Sciatic nerve (tissue), 2 donors: ENCODE results near the gene HMGXB3. TPM values are rescaled to one million over a fixed set of nuclear protein-coding genes. Genes with fewer than 3 reads are reported as not detected.
"Not testable (repeated sequence)": the region's sequence is repeated elsewhere in the genome, so short reads cannot be mapped to it uniquely, and the experiment has no call there.

Source experiments
- ATAC-seq: fragments of 200-7000 bp; cut with Tn5 transposase; one replicate; pipeline ENCODE4 v1.9.1; 2020; ENCODE audit warnings: mild to moderate bottlenecking, moderate library complexity
- DNase-seq: peaks from one replicate; pipeline ENCODE4 v3.0.0-alpha.2; 2020; ENCODE audit warnings: low spot score
- intact Hi-C: fragments of 100-400 bp; cut with DNase I; formaldehyde crosslinking; loops from one replicate; pipeline ENCODE4 v1.14.2; 2022
- total RNA-seq: library from RNA; stranded (reverse); fragmentation: NEBNext Ultra II Directional; extraction: Animal tissue kit (Norgen Biotek cat#: 25700); gene quantifications from one replicate; pipeline ENCODE4 v1.2.1, GENCODE V29; 2021
- donor health status: DM: no; HTN: no; CAD: no.
- donor health status: DM: no; HTN: no; CAD: no.

Gene HMGXB3
- total RNA-seq, 1 donor from 2014 or later, result 34.6 TPM

GRCh38 chr5:150044712-150045111, 44.2 kb downstream of the HMGXB3 start:
- DNase-seq, result no peak
- intact Hi-C loops, result no loop called here
- ATAC-seq, result no peak

- intact Hi-C loops, result no loop called here
- no peak for ATAC-seq
- DNase-seq, result no peak
These were observed 45.0 kb downstream of the HMGXB3 start for GRCh38 chr5:150045549-150045948.

- intact Hi-C loops, result no loop called here
- DNase-seq (no peak), ATAC-seq (no peak)
These were observed 45.5 kb downstream of the HMGXB3 start for GRCh38 chr5:150046031-150046430.

GRCh38 chr5:150050172-150050811, 49.8 kb downstream of the HMGXB3 start:
- intact Hi-C loops, ATAC-seq, DNase-seq: not testable (repeated sequence)

- no peak for ATAC-seq
- no peak for DNase-seq
- intact Hi-C loops, result no loop called here
These were observed 51.2 kb downstream of the HMGXB3 start for GRCh38 chr5:150051657-150052195.

GRCh38 chr5:150052226-150052955, 51.9 kb downstream of the HMGXB3 start:
- ATAC-seq (no peak), DNase-seq (no peak)
- intact Hi-C loops, result no loop called here

GRCh38 chr5:150052956-150053712, 52.6 kb downstream of the HMGXB3 start:
- DNase-seq, result no peak
- ATAC-seq, result no peak
- intact Hi-C loops, result no loop called here

- ATAC-seq, result no peak
- intact Hi-C loops, result no loop called here
- DNase-seq, result no peak
These were observed 53.3 kb downstream of the HMGXB3 start for GRCh38 chr5:150053713-150054392.

GRCh38 chr5:150054569-150054968, 54.0 kb downstream of the HMGXB3 start:
- DNase-seq, result no peak
- ATAC-seq, result no peak
- intact Hi-C loops, result no loop called here

GRCh38 chr5:150055326-150056074, 55.0 kb downstream of the HMGXB3 start:
- no peak for ATAC-seq
- intact Hi-C loops, result no loop called here
- no peak for DNase-seq

- no peak for DNase-seq
- intact Hi-C loops, result no loop called here
- ATAC-seq, result no peak
These were observed 55.5 kb downstream of the HMGXB3 start for GRCh38 chr5:150056075-150056443.

GRCh38 chr5:150057052-150057451, 56.5 kb downstream of the HMGXB3 start:
- DNase-seq (no peak), ATAC-seq (no peak)
- intact Hi-C loops, result no loop called here

GRCh38 chr5:150057511-150057910, 57.0 kb downstream of the HMGXB3 start:
- intact Hi-C loops, result no loop called here
- no peak for ATAC-seq

GRCh38 chr5:150057996-150058395, 57.5 kb downstream of the HMGXB3 start:
- intact Hi-C loops, result no loop called here

More at GRCh38 chr5:150057511-150057910, 57.0 kb downstream of the HMGXB3 start:
- no peak for DNase-seq

GRCh38 chr5:150058480-150059126, 58.1 kb downstream of the HMGXB3 start:
- peak; percentile 75 for ATAC-seq
- intact Hi-C loops, result no loop called here
- DNase-seq, result peak; percentile 54

More at GRCh38 chr5:150057996-150058395, 57.5 kb downstream of the HMGXB3 start:
- ATAC-seq (no peak), DNase-seq (no peak)

- intact Hi-C loops, result no loop called here
- DNase-seq (peak; percentile 55), ATAC-seq (no peak)
These were observed 59.1 kb downstream of the HMGXB3 start for GRCh38 chr5:150059623-150060022.

GRCh38 chr5:150060471-150060870, 59.9 kb downstream of the HMGXB3 start:
- DNase-seq (peak; percentile 44), ATAC-seq (no peak)

GRCh38 chr5:150061538-150061995, 61.0 kb downstream of the HMGXB3 start:
- intact Hi-C loops, result no loop called here
- ATAC-seq, result no peak
- peak; percentile 54 for DNase-seq

More at GRCh38 chr5:150060471-150060870, 59.9 kb downstream of the HMGXB3 start:
- intact Hi-C loops, result no loop called here
